22Rv1 (cell line): ENCODE measurements around the gene RABIF.

ENCODE experiments used
- ZFX ChIP-seq: fragments of 450-650 bp; IDR thresholded peaks from 2 replicates; pipeline ENCODE4 v1.6.1; 2017; ENCODE audit warnings: antibody characterized with exemption, borderline replicate concordance
- TF ChIP-seq, protein P1 (sequence below): fragments of 450-650 bp; IDR thresholded peaks from 2 replicates; pipeline ENCODE4 v1.5.1; 2017; ENCODE audit warnings: mild to moderate bottlenecking

DNA sequence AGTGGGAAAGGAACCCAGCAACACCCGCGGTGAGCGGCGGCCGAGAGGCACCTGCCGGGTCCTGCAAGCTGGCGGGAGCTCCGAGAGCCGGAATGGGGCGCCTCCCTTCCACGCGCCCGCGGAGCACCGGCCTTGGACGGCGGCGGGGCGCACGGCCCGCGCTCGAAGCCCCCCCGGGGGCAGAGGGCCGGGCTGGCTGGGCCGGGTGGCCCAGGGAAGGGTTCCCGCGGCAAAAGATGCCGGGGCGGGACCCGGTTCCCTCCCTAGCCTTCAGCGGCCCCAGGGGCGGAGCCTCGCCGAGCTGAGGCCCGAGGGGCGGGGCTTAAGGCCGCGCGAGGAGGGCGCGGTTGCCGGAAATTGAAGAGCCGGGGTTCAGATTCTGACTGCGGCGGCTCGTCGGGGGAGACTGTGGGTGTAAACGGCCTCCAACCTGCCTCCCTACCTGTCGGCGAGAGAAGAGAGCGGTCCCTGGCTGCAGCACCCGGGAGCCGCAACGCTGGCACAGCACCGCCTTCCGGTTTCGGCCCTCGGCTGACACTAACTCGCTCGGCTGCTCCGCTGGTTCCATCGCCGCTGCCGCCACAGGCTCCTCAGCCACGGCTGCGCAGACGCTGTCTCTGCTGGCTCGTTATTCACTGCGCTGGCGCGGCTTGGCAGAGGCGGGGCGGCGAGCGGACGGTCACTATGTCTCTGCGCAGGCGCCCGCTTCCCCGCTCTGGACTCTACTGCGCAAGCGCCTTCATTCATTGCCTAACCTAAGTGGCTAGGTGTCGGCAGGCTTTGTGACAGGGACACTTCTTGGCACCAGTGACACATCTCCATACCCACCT is at the start of gene RABIF:
- TF ChIP-seq, protein P1, sequence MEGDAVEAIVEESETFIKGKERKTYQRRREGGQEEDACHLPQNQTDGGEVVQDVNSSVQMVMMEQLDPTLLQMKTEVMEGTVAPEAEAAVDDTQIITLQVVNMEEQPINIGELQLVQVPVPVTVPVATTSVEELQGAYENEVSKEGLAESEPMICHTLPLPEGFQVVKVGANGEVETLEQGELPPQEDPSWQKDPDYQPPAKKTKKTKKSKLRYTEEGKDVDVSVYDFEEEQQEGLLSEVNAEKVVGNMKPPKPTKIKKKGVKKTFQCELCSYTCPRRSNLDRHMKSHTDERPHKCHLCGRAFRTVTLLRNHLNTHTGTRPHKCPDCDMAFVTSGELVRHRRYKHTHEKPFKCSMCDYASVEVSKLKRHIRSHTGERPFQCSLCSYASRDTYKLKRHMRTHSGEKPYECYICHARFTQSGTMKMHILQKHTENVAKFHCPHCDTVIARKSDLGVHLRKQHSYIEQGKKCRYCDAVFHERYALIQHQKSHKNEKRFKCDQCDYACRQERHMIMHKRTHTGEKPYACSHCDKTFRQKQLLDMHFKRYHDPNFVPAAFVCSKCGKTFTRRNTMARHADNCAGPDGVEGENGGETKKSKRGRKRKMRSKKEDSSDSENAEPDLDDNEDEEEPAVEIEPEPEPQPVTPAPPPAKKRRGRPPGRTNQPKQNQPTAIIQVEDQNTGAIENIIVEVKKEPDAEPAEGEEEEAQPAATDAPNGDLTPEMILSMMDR: peak; percentile 36
- TF ChIP-seq ZFX: no peak
